GM12891 (cell line): ENCODE measurements around the gene UQCR11. TPM values are rescaled to one million over a fixed set of nuclear protein-coding genes. Genes with fewer than 3 reads are reported as not detected.

Experiments used
- DNase-seq: peaks from one replicate; pipeline ENCODE4 v3.0.0; 2011; ENCODE audit warnings: low spot score; ENCODE audit not compliant: insufficient read length
- FAIRE-seq: peaks from 2 replicates; lab custom pipeline; 2011; peaks lifted over from hg19 to GRCh38; lab: Jason Lieb, UNC
- PAX5 ChIP-seq: IDR thresholded peaks from 2 replicates; pipeline ENCODE4 v1.6.1; 2011; ENCODE audit warnings: low read length, moderate library complexity, mild to moderate bottlenecking; ENCODE audit not compliant: insufficient read depth, severe bottlenecking
- POLR2A ChIP-seq: IDR thresholded peaks from 2 replicates; pipeline ENCODE4 v1.6.1; 2011; ENCODE audit warnings: low read depth, low read length, control low read depth
- POLR2AphosphoS5 ChIP-seq: IDR thresholded peaks from 2 replicates; pipeline ENCODE4 v1.6.1; 2011; ENCODE audit warnings: low read depth, low read length, control low read depth
- POU2F2 ChIP-seq: IDR thresholded peaks from 2 replicates; pipeline ENCODE4 v1.6.1; 2011; ENCODE audit warnings: low read depth, mild to moderate bottlenecking, control low read depth, low read length, moderate library complexity
- SPI1 ChIP-seq: IDR thresholded peaks from 2 replicates; pipeline ENCODE4 v1.6.1; 2011; ENCODE audit warnings: low read depth, low read length, control low read depth
- TAF1 ChIP-seq: IDR thresholded peaks from 2 replicates; pipeline ENCODE4 v1.6.1; 2011; ENCODE audit warnings: low read depth, low read length, control low read depth
- polyA plus RNA-seq: library from polyadenylated mRNA; unstranded; fragments of >200 nt; gene quantifications from one replicate; pipeline ENCODE4 v1.2.1, GENCODE V29; 2012; ENCODE audit warnings: low read depth, missing spikeins, inconsistent platforms; ENCODE audit not compliant: missing spikeins

UQCR11 gene
- polyA plus RNA-seq, result 202 TPM

DNA sequence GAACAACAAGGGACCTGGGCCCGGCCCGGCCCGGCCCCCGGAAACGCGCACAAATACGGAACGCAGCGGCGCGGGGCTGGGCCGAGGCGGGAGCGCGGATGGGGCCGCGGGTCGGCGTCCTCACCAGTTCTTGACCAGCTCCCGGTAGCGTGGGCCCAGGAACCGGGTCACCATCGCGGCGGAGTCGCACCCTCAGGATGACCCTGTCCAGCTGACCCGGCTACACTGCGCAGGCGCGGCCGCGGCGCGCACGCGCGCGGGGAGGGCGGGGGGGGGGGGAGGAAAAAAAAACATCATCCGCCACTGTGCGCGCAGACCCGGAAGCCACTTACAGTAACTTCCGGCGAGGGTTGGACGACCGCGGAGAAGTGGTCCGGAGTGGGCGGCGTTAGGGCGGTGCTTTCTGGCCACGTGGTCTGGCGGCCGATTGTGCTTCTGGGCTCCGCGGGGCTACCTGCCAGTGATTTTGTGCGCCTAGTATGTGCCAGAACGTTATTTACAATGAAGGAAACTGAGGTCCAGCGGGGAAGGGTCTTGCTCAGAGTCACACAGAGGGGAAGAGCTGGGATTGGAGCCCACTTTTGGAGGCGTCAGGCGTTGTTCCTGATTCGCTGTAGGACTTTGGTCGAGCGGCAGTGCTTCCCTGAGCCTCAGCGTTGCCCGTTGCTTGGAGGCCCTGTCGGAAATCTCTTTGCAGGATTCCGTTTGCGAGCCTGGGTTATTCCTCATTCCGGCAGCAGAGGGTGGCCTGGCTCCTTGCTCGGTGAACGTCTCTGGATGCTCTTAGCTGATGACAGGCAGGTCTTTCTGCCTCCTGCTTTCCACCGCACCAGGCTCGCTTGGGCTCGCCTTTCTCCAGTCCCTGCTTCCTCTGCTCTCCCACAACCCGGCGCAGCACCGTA lies at the start of gene UQCR11:
TSS of gene UQCR11 (minus strand) at position 227 of the 902 bp plus-strand sequence. CDS start at position 174, 53 bp downstream.
- peak; percentile 97 for FAIRE-seq
- DNase-seq, result peak; percentile 96
- no peak for TF ChIP-seq PAX5
- no peak for TF ChIP-seq SPI1
- TF ChIP-seq POLR2A, result peak; percentile 69; the same call in 1 of the 2 replicates
- TF ChIP-seq POU2F2, result no peak
- TF ChIP-seq TAF1, result 0 out of 2 replicates have a peak, but pooled peaks have one; percentile 37
- TF ChIP-seq POLR2AphosphoS5, result peak; percentile 52; the same call in 1 of the 2 replicates

- no peak for FAIRE-seq
Observed at GRCh38 chr19:1654178-1654792, 49.0 kb upstream of the UQCR11 start.

GRCh38 chr19:1653300-1653628 lies 48.0 kb upstream of the UQCR11 start:
- no peak for FAIRE-seq
- TF ChIP-seq POLR2A (no peak), TAF1 (no peak), POU2F2 (no peak), PAX5 (no peak), SPI1 (no peak), POLR2AphosphoS5 (no peak)

More at GRCh38 chr19:1654178-1654792, 49.0 kb upstream of the UQCR11 start:
- DNase-seq, result no peak
- TF ChIP-seq POU2F2 (no peak), TAF1 (no peak), POLR2A (no peak), SPI1 (no peak), PAX5 (no peak), POLR2AphosphoS5 (no peak)

GRCh38 chr19:1652471-1653299 lies 47.4 kb upstream of the UQCR11 start, which contains the start of gene TCF3:
Gene TCF3, minus strand, starts transcription at chr19:1652615. Its CDS starts 2,367 bp downstream, at chr19:1650248.
- peak; percentile 97 for DNase-seq
- no peak for TF ChIP-seq SPI1
- TF ChIP-seq PAX5, result peak; percentile 46
- TF ChIP-seq TAF1, result peak; percentile 30
- peak; percentile 99 for FAIRE-seq

More at GRCh38 chr19:1653300-1653628, 48.0 kb upstream of the UQCR11 start:
- DNase-seq, result no peak

DNA sequence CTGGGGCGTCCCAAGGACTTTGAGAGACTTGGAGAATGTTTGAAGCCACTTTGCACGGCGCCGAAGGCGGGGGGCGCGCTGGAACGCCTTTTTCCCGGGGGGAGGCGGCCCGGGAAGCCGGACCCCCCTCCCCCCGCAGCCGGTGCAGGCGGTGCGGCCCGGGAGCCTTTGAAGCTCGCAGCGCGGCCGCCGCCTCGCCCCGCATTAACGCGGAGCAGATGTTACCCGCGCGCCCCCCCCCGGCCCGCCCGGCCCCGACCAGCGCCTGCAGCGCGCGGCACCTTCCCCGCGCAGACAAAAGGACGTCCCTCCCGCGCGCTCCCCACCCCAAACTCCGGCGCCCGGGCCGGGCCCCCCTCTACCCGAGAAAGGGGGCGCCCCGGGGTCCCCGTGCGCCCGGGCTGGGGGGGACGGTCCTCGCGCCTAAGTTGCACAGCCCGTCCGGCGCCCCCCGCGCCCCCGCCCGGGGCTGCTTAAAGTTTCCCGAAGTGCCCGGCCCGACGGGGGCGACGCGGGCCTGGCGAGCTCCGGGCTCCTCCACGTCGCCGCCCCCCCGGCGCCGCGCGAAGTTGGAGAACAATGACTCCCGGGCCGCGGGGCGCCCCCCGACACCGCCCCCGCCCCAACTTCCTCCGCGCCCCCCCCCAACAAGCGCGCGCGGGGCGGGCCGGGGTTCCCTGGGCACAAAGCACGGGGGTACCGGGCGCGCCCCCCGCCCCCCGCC lies 46.5 kb upstream of the UQCR11 start:
- DNase-seq (no peak), FAIRE-seq (no peak)
- TF ChIP-seq TAF1 (peak; percentile 27; the same call in 1 of the 2 replicates), POLR2A (no peak), POU2F2 (no peak)

- TF ChIP-seq POU2F2 (no peak), TAF1 (no peak), POLR2AphosphoS5 (no peak), PAX5 (no peak), SPI1 (no peak), POLR2A (no peak)
- FAIRE-seq (peak; percentile 75), DNase-seq (no peak)
Observed at GRCh38 chr19:1650650-1651567, 45.6 kb upstream of the UQCR11 start.

DNA sequence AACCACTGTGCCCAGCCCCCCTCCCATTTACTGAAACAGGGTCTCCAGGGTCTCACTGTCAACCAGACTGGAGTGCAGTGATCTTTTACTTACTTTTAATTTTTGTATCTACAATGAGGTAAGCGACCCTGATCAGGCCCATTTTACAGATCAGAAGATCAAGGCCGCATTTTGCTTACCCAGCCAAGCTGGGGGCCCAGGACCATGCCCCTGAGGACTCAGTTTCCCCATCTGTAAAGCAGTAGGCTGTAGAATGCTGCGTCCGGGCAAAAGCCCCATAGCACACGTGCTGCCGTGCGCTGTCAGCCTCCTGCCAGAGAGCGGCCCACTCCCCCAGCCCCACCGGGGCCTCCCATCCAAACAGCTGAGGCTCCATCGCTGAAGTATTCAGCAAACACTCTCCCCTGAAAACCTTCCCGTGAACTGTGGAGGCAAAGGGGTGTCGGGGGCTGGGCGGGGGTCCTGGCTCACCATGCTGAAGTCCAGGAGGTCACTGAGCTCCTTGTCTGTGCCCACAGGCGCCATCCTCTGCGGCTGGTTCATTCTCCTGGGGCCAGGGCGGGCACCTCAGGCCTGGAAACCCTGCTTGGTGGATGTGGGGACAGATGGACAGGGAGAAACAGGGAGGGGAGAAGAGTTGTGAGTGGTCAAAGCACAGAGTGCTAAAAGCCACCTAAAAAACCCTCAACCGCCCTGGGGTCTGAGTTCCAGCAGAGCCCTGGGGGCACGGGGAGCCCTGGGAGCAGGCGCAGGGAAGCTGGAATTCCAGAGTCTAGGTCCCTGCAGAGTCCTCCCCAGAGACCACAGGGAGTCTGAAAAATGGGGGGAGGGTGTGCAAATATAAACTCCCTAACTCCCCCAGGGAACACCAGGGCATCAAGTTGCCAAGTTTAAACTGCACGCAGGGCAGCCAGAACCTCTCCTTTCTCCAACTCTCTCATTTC lies 44.7 kb upstream of the UQCR11 start:
- no peak for DNase-seq
- FAIRE-seq, result peak; percentile 9
- TF ChIP-seq POLR2A (no peak), SPI1 (no peak), POLR2AphosphoS5 (no peak), POU2F2 (no peak), TAF1 (no peak), PAX5 (no peak)
